Breast epithelium (tissue), 3 donors: Measurements from ENCODE around the gene POFUT2.

Experiments
- CTCF ChIP-seq, 3 donors: fragments of 450-650 bp; IDR thresholded peaks; one replicate each; pipeline ENCODE4 v1.5.1; 2016 to 2017; ENCODE audit warnings: antibody characterized with exemption in 3 of 3, mild to moderate bottlenecking in 3 of 3, moderate library complexity in 3 of 3
- POLR2A ChIP-seq: fragments of 450-650 bp; IDR thresholded peaks from one replicate; pipeline ENCODE4 v1.6.1; 2016; ENCODE audit warnings: antibody characterized with exemption, mild to moderate bottlenecking, moderate library complexity
- POLR2AphosphoS5 ChIP-seq, 3 donors: sonication (generic); formaldehyde crosslinking; IDR thresholded peaks; one replicate each; pipeline ENCODE4 v1.6.1; 2017; ENCODE audit warnings: antibody characterized with exemption in 3 of 3

- TF ChIP-seq CTCF (IDR thresholded peaks at IDR 0.05) (no peak), POLR2A (no peak), POLR2AphosphoS5 (IDR thresholded peaks at IDR 0.05) (no peak)
Observed at GRCh38 chr21:45256021-45256911, 31.4 kb downstream of the POFUT2 start.
